ENCODE measurements around the gene SLX4. TPM values are rescaled to one million over a fixed set of nuclear protein-coding genes. Genes with fewer than 3 reads are reported as not detected.

The SLX4 gene
- total RNA-seq, 6 donors from 2014 or later = 4.6 to 10.5 (median 6.0) TPM

DNA sequence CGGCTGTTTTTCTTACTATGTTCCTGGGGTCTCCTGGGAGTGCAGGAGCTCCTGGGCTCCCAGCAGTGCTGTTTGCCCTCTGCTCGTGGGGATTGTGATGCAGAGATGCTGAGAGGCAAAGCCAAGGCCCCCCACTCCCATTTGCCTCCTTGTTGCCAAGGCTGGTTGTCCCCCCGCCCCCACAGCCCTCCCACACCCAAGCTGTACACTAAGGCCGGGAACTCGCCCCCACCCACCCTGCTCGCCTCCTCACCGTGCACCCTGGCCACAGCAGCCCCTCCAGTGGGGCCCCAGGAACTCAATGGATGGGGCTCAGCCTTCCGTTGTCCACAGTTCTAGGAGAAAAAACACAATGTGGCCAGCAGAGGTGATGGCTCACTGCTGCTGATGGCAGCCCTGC is 44.4 kb downstream of the SLX4 start:
- Histone ChIP-seq H3K4me1 (no peaks in the 10 kb centered on the region), H3K4me3 (no peak overlapping the region), H3K9me3 (peaks cover 0 to 18% (median 10%) of the 10 kb centered on the region in 4 donors), H3K27me3 (no peaks in the 10 kb centered on the region), H3K36me3 (peaks cover 0 to 26% (median 13%) of the 10 kb centered on the region in 4 donors), H3K27ac (no peak overlapping the region)
- DNase-seq (no peak), ATAC-seq (ENCODE audit: low FRiP score in 2 of 2) (no peak)
- WGBS, 2 donors = 71 to 78% methylated on average over 3 to 8 of the region's 8 CpGs
- TF ChIP-seq, protein P1, sequence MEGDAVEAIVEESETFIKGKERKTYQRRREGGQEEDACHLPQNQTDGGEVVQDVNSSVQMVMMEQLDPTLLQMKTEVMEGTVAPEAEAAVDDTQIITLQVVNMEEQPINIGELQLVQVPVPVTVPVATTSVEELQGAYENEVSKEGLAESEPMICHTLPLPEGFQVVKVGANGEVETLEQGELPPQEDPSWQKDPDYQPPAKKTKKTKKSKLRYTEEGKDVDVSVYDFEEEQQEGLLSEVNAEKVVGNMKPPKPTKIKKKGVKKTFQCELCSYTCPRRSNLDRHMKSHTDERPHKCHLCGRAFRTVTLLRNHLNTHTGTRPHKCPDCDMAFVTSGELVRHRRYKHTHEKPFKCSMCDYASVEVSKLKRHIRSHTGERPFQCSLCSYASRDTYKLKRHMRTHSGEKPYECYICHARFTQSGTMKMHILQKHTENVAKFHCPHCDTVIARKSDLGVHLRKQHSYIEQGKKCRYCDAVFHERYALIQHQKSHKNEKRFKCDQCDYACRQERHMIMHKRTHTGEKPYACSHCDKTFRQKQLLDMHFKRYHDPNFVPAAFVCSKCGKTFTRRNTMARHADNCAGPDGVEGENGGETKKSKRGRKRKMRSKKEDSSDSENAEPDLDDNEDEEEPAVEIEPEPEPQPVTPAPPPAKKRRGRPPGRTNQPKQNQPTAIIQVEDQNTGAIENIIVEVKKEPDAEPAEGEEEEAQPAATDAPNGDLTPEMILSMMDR (IDR thresholded peaks at IDR 0.05) = no peak
- TF ChIP-seq EP300 (IDR thresholded peaks at IDR 0.05) (no peak), POLR2A (IDR thresholded peaks at IDR 0.05) (no peak)

DNA sequence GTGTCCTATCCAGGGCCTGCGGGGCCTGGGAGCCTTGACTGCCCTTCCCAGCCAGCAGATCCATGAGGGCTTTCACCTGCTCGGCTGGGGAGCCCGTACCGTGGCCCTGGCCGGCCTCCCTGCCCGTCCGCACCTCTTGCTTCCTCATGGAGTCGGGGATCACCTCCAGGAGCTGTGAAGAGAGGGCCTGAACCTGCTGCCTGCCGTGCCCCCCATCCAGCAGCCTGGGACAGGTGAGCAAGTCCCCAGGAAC is 46.6 kb downstream of the SLX4 start:
- H3K4me1 ChIP-seq = no peaks in the 10 kb centered on the region
- no peaks in the 10 kb centered on the region for H3K27me3 ChIP-seq
- no peak overlapping the region for H3K27ac ChIP-seq
- peaks cover 0 to 3% (median 0%) of the 10 kb centered on the region in 4 donors for H3K9me3 ChIP-seq
- no peak for TF ChIP-seq POLR2AphosphoS5 (IDR thresholded peaks at IDR 0.05)
- no peak for TF ChIP-seq POLR2A (IDR thresholded peaks at IDR 0.05)
- TF ChIP-seq, protein P1 (IDR thresholded peaks at IDR 0.05) = no peak
- TF ChIP-seq EP300 (IDR thresholded peaks at IDR 0.05) = no peak
- ATAC-seq (ENCODE audit: low FRiP score in 2 of 2) (peak in 1 of 2 donors; percentile 6), DNase-seq (no peak)
- H3K4me3 ChIP-seq = no peak overlapping the region
- 96 to 97% methylated on average over 5 to 9 of the region's 9 CpGs for WGBS, 2 donors
- H3K36me3 ChIP-seq = peaks cover 0 to 30% (median 15%) of the 10 kb centered on the region in 4 donors

DNA sequence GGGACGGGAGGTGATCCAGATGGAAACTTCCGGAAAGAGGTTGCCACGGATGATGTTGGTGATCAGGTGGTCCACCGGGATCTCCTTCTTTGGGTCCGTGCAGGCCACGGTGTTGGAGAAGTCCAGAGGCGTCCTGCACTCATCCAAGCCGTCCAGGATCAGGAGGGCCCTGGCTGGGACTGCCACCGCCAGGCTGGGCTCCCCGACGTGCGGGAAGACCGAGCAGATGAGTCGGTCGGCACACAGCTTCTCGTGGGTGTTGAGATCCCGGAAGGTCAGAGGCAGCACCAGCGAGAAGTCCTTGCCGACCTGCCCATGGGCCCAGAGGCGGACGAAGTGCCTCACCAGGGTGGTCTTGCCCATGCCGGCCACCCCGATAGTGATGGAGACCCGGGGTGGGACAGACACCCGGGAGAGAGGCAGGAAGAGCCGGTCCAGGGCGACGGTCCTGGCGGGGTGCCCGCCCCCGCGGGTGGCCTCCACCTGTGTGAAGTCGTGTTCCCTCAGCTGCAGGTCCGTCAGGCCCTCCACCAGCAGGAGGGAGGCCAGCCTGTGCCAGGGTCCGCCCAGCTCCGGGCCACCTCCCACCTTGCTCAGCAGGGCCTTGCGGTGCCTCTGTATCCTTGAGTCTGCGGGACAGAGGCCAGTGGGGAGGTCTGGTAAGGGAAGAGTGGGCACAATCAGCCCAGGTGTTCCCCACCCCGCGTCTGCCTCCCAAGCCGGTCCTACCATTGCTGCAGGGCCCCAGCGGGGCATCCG is 47.1 kb downstream of the SLX4 start:
- no peaks in the 10 kb centered on the region for H3K9me3 ChIP-seq
- H3K4me3 ChIP-seq = no peak overlapping the region
- DNase-seq = peak in 1 of 2 donors; percentile 82
- no peaks in the 10 kb centered on the region for H3K4me1 ChIP-seq
- peaks cover 0 to 30% (median 15%) of the 10 kb centered on the region in 4 donors for H3K36me3 ChIP-seq
- ATAC-seq (ENCODE audit: low FRiP score in 2 of 2) = no peak
- no peak overlapping the region for H3K27ac ChIP-seq
- TF ChIP-seq EP300 (IDR thresholded peaks at IDR 0.05) (no peak), POLR2AphosphoS5 (IDR thresholded peaks at IDR 0.05) (no peak), POLR2A (IDR thresholded peaks at IDR 0.05) (no peak)
- TF ChIP-seq, protein P1 (IDR thresholded peaks at IDR 0.05) = no peak
- H3K27me3 ChIP-seq = no peaks in the 10 kb centered on the region
- WGBS, 2 donors = 94 to 97% methylated on average over 36 to 38 of the region's 43 CpGs

DNA sequence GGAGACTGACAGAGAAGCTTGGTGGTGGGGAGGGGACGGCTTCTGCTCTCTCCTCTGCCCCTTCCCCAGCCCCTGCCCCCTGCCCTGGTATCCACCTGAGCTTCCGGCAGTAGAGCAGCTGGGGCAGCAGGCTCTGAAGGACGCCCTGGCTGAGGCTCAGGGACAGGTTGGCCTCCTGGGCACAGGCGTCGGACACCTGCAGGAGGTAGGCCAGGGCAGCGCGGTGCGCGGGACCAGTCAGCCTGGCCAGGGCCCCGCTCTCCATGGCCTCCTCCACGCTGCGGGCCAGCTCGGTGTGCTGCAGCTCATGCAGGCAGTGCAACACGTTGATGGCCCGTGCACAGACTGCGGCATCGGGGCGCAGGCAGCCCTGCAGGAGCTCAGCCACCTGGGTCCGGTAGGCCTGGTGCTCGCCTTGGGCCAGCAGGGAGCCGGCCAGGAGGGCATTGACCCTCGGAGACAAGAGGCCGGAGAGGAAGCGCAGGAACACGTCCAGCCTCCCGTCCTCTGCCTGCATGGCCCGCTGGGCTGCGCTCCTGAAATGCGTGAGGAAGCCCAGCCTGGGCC is 48.4 kb downstream of the SLX4 start:
- no peak overlapping the region for H3K4me3 ChIP-seq
- TF ChIP-seq EP300 (IDR thresholded peaks at IDR 0.05) (no peak), POLR2AphosphoS5 (IDR thresholded peaks at IDR 0.05) (no peak), POLR2A (IDR thresholded peaks at IDR 0.05) (no peak)
- TF ChIP-seq, protein P1 (IDR thresholded peaks at IDR 0.05) = no peak
- peaks cover 0 to 30% (median 15%) of the 10 kb centered on the region in 4 donors for H3K36me3 ChIP-seq
- WGBS, 2 donors = 94% methylated on average over 18 to 23 of the region's 29 CpGs
- ATAC-seq (ENCODE audit: low FRiP score in 2 of 2) (peak; percentile 9), DNase-seq (no peak)
- no peak overlapping the region for H3K27ac ChIP-seq
- no peaks in the 10 kb centered on the region for H3K27me3 ChIP-seq
- H3K9me3 ChIP-seq = no peaks in the 10 kb centered on the region
- H3K4me1 ChIP-seq = no peaks in the 10 kb centered on the region

DNA sequence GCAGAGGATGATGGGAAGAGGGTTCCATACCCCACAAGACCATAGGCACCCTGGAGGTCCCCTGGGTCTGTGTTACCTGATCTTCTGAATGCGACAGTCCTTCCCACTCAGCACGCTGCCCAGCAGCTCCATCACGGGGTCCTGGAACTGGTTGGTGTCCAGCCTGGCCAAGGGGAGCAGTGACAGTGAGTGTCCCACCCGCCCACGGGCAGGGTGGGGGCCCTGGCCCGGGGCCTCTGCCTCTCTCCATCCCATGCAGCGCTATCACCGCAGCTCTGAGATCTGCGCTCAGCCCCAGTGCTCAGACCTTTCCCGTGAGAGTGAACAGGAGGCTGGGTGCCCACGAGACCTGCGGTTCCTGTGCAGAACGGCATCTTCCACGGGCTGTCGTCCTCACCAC is 49.8 kb downstream of the SLX4 start:
- TF ChIP-seq POLR2A (IDR thresholded peaks at IDR 0.05) (no peak), EP300 (IDR thresholded peaks at IDR 0.05) (no peak), POLR2AphosphoS5 (IDR thresholded peaks at IDR 0.05) (no peak)
- TF ChIP-seq, protein P1 (IDR thresholded peaks at IDR 0.05) = no peak
- H3K27me3 ChIP-seq = no peaks in the 10 kb centered on the region
- H3K4me1 ChIP-seq = no peaks in the 10 kb centered on the region
- peaks cover 0 to 30% (median 17%) of the 10 kb centered on the region in 4 donors for H3K36me3 ChIP-seq
- H3K27ac ChIP-seq = no peak overlapping the region
- no peak overlapping the region for H3K4me3 ChIP-seq
- DNase-seq = no peak
- no peak for ATAC-seq (ENCODE audit: low FRiP score in 2 of 2)
- 85 to 91% methylated on average over 2 to 15 of the region's 15 CpGs for WGBS, 2 donors
- H3K9me3 ChIP-seq = no peaks in the 10 kb centered on the region

Data from upper lobe of left lung (tissue), 6 donors.